NB4 (cell line): ENCODE measurements around the gene DNAJA4.

Source experiments
- DNase-seq: peaks from one replicate; pipeline ENCODE4 v3.0.0; 2010; ENCODE audit warnings: low read depth
- H3K4me3 ChIP-seq: one replicate; pipeline ENCODE4 v1.5.1; 2011; ENCODE audit warnings: mild to moderate bottlenecking, low read depth, low read length, moderate library complexity
- CTCF ChIP-seq: IDR thresholded peaks from one replicate; pipeline ENCODE4 v1.5.1; 2012; ENCODE audit warnings: low read depth, low read length
- MAX ChIP-seq: IDR thresholded peaks from 2 replicates; pipeline ENCODE4 v1.6.1; 2011; ENCODE audit warnings: low read depth, low read length
- MYC ChIP-seq: IDR thresholded peaks from 2 replicates; pipeline ENCODE4 v1.6.1; 2011; ENCODE audit warnings: low read depth, low read length
- POLR2A ChIP-seq: IDR thresholded peaks from 2 replicates; pipeline ENCODE4 v1.6.1; 2011; ENCODE audit warnings: mild to moderate bottlenecking; ENCODE audit not compliant: insufficient read length; ENCODE audit errors: extremely low read depth

Gene DNAJA4

GRCh38 chr15:78224023-78224411 lies 40.3 kb upstream of the DNAJA4 start:
- H3K4me3 ChIP-seq = no peak overlapping the region
- no peak for TF ChIP-seq POLR2A
- no peak for TF ChIP-seq MAX
- TF ChIP-seq CTCF = no peak
- TF ChIP-seq MYC = no peak
- no peak for DNase-seq

- TF ChIP-seq MYC (no peak), CTCF (no peak), POLR2A (no peak), MAX (no peak)
- DNase-seq = no peak
- H3K4me3 ChIP-seq = no peak overlapping the region
These were observed 38.4 kb upstream of the DNAJA4 start for GRCh38 chr15:78225783-78226541.

- no peak for DNase-seq
- no peak overlapping the region for H3K4me3 ChIP-seq
- TF ChIP-seq MAX (no peak), CTCF (no peak), MYC (no peak), POLR2A (no peak)
These were observed 35.9 kb upstream of the DNAJA4 start for GRCh38 chr15:78228356-78228996.

GRCh38 chr15:78229431-78230406 lies 34.6 kb upstream of the DNAJA4 start:
- no peak for TF ChIP-seq POLR2A
- TF ChIP-seq CTCF = no peak
- TF ChIP-seq MAX = no peak
- no peak for TF ChIP-seq MYC
- DNase-seq = no peak
- no peak overlapping the region for H3K4me3 ChIP-seq

- DNase-seq = no peak
- no peak overlapping the region for H3K4me3 ChIP-seq
- TF ChIP-seq CTCF (no peak), MAX (no peak), MYC (no peak), POLR2A (no peak)
These were observed 31.4 kb upstream of the DNAJA4 start for GRCh38 chr15:78232951-78233350.
